Neural cell (in vitro differentiated cells): ENCODE data around the gene CTSO.

ENCODE experiments used
- CTCF ChIP-seq: fragments of 450-650 bp; IDR thresholded peaks from 2 replicates; pipeline ENCODE4 v1.5.1; 2014; ENCODE audit warnings: antibody characterized with exemption, mild to moderate bottlenecking, moderate library complexity; ENCODE audit not compliant: poor library complexity, severe bottlenecking
- EZH2 ChIP-seq: fragments of 200-600, 300-800 bp; shearing (Covaris generic), sonication (generic); IDR thresholded peaks from 2 replicates; pipeline ENCODE4 v1.6.1; 2014; ENCODE audit warnings: antibody characterized with exemption, low read length, borderline replicate concordance, mild to moderate bottlenecking; ENCODE audit not compliant: insufficient read depth, poor library complexity, severe bottlenecking
- POLR2AphosphoS5 ChIP-seq: IDR thresholded peaks from 2 replicates; pipeline ENCODE4 v1.6.1; 2012

- no peak for TF ChIP-seq EZH2
- TF ChIP-seq POLR2AphosphoS5, result no peak
- TF ChIP-seq CTCF, result no peak
Measured at GRCh38 chr4:155930330-155930729, 23.3 kb downstream of the CTSO start.
